CD14-positive monocyte (primary cell): ENCODE results near the gene DTL. TPM values are rescaled to one million over a fixed set of nuclear protein-coding genes. Genes with fewer than 3 reads are reported as not detected.

Experiments
- DNase-seq, 3 donors: peaks; one replicate each; pipeline ENCODE4 v3.0.0-alpha.2; 2011 to 2022
- H2AFZ ChIP-seq: 2 replicates; pipeline ENCODE4 v1.6.0; 2012; ENCODE audit warnings: mild to moderate bottlenecking, low read depth, low read length, inconsistent platforms; ENCODE audit not compliant: insufficient read depth, poor library complexity, severe bottlenecking
- H3K27ac ChIP-seq, 2 donors: 1 replicate in 1 of 2; 2 replicates in 1 of 2; pipeline ENCODE4 v1.5.1; 2012 to 2013; ENCODE audit warnings: low read length in 2 of 2, control low read depth in 1 of 2, inconsistent platforms in 1 of 2, low read depth in 1 of 2, mild to moderate bottlenecking in 1 of 2
- H3K27me3 ChIP-seq, 2 donors: one replicate each; pipeline versions ENCODE4 v1.6.0 to v1.6.1; 2011 to 2013; ENCODE audit warnings: low read length in 2 of 2; ENCODE audit not compliant: control insufficient read depth in 2 of 2, insufficient read depth in 2 of 2
- H3K36me3 ChIP-seq, 2 donors: replicated peaks in 1 of 2; 1 replicate in 1 of 2; 2 replicates in 1 of 2; pipeline versions ENCODE4 v1.5.1 to v1.6.1; 2012 to 2013; ENCODE audit warnings: low read length in 2 of 2, control low read depth in 1 of 2, inconsistent platforms in 1 of 2, mild to moderate bottlenecking in 1 of 2; ENCODE audit not compliant: insufficient read depth in 2 of 2, control insufficient read depth in 1 of 2
- H3K4me1 ChIP-seq, 2 donors: 1 replicate in 1 of 2; 2 replicates in 1 of 2; pipeline versions ENCODE4 v1.5.1 to v1.6.1; 2012 to 2013; ENCODE audit warnings: low read length in 2 of 2, control low read depth in 1 of 2, inconsistent platforms in 1 of 2, mild to moderate bottlenecking in 1 of 2, moderate library complexity in 1 of 2; ENCODE audit not compliant: insufficient read depth in 2 of 2, control insufficient read depth in 1 of 2
- H3K4me2 ChIP-seq: replicated peaks from 2 replicates; pipeline ENCODE3; 2012; ENCODE audit warnings: low read length, moderate library complexity, mild to moderate bottlenecking; ENCODE audit not compliant: poor library complexity, severe bottlenecking; ENCODE audit errors: extremely low read depth
- H3K4me3 ChIP-seq, 3 experiments: fragments of 200-600 bp in 1 of 3; sonication (generic) in 1 of 3; replicated peaks in 1 of 3; 1 replicate in 2 of 3; 2 replicates in 1 of 3; pipeline ENCODE4 v1.5.1; 2011 to 2013; ENCODE audit warnings: low read length in 3 of 3, mild to moderate bottlenecking in 3 of 3, control low read depth in 2 of 3, low read depth in 2 of 3, inconsistent platforms in 1 of 3, moderate library complexity in 1 of 3
- H3K79me2 ChIP-seq: 2 replicates; pipeline ENCODE4 v1.6.0; 2012; ENCODE audit warnings: mild to moderate bottlenecking, control low read depth, inconsistent platforms, low read length, moderate library complexity; ENCODE audit not compliant: insufficient read depth
- H3K9ac ChIP-seq: 2 replicates; pipeline ENCODE4 v1.6.0; 2017; ENCODE audit warnings: low read length, mild to moderate bottlenecking; ENCODE audit not compliant: insufficient read depth, poor library complexity, severe bottlenecking
- H3K9me3 ChIP-seq, 2 donors: replicated peaks in 1 of 2; 1 replicate in 1 of 2; 2 replicates in 1 of 2; pipeline versions ENCODE4 v1.5.1 to v1.6.1; 2012 to 2013; ENCODE audit warnings: low read length in 2 of 2, control low read depth in 1 of 2; ENCODE audit not compliant: control insufficient read depth in 1 of 2, insufficient read depth in 1 of 2
- H4K20me1 ChIP-seq: 2 replicates; pipeline ENCODE4 v1.6.0; 2012; ENCODE audit warnings: mild to moderate bottlenecking, low read length, control low read depth, moderate library complexity; ENCODE audit not compliant: insufficient read depth
- H3K27ac Mint-ChIP-seq, 7 donors: one replicate each; pipeline ENCODE4 v1.8.0; 2020; ENCODE audit warnings: mild to moderate bottlenecking in 7 of 7, mixed read lengths in 7 of 7, moderate library complexity in 6 of 7, inconsistent platforms in 2 of 7
- H3K27me3 Mint-ChIP-seq, 3 donors: one replicate each; pipeline ENCODE4 v1.8.0; 2021 to 2022; ENCODE audit warnings: low read depth in 3 of 3, mild to moderate bottlenecking in 3 of 3, mixed read lengths in 3 of 3, moderate library complexity in 3 of 3, inconsistent platforms in 1 of 3
- H3K36me3 Mint-ChIP-seq, 2 donors: one replicate each; pipeline ENCODE4 v1.8.0; 2020; ENCODE audit warnings: mixed read lengths in 2 of 2, inconsistent platforms in 1 of 2, mild to moderate bottlenecking in 1 of 2
- H3K4me1 Mint-ChIP-seq: one replicate; pipeline ENCODE4 v1.8.0; 2020; ENCODE audit warnings: mild to moderate bottlenecking, mixed read lengths
- H3K4me3 Mint-ChIP-seq, 2 donors: one replicate each; pipeline ENCODE4 v1.8.0; 2020; ENCODE audit warnings: mild to moderate bottlenecking in 2 of 2, mixed read lengths in 2 of 2, moderate library complexity in 1 of 2
- H3K9me3 Mint-ChIP-seq, 7 donors: one replicate each; pipeline ENCODE4 v1.8.0; 2020 to 2022; ENCODE audit warnings: mixed read lengths in 7 of 7, mild to moderate bottlenecking in 6 of 7, moderate library complexity in 6 of 7, inconsistent platforms in 2 of 7
- CTCF ChIP-seq: fragments of 200-600 bp; IDR thresholded peaks from one replicate; pipeline ENCODE4 v1.8.0; 2022; ENCODE audit warnings: antibody characterized with exemption, mild to moderate bottlenecking
- WGBS: methylation state at CpG from one replicate; pipeline ENCODE4 v1.1.5; 2013; ENCODE audit warnings: missing lambda C conversion rate; ENCODE audit not compliant: insufficient coverage; 5-methylcytosine and 5-hydroxymethylcytosine counted together
- intact Hi-C, 2 donors: fragments of 100-400 bp; cut with micrococcal nuclease; formaldehyde crosslinking; loops; one replicate each; pipeline versions ENCODE4 v1.15.0 to v1.15.1; 2023
- polyA plus RNA-seq, 3 donors: library from polyadenylated mRNA; depleted of rRNA in 1 of 3; unstranded in 2 of 3; stranded (reverse) in 1 of 3; fragments of 300-500 nt in 2 of 3; fragments of >200 nt in 1 of 3; fragmentation: Illumina TruSeq in 2 of 3; gene quantifications; 1 replicate in 2 of 3; 2 replicates in 1 of 3; pipeline ENCODE4 v1.2.3, GENCODE V29; 2012 to 2021

DTL gene
- polyA plus RNA-seq, 3 donors, result not detected

GRCh38 chr1:212045981-212046380 lies 10.4 kb downstream of the DTL start:
- 100% methylated on average over 2 of the region's 2 CpGs for WGBS
- intact Hi-C loops, result no loop called here
- H4K20me1 ChIP-seq, result no peaks in the 10 kb centered on the region
- H3K4me3 ChIP-seq, result no peak overlapping the region
- Mint-ChIP-seq H3K36me3 (peaks cover 19 to 37% of the 10 kb centered on the region in 2 donors), H3K27me3 (no peaks in the 10 kb centered on the region), H3K4me3 (no peak overlapping the region), H3K27ac (peak overlapping the region in 1 of 7 donors; percentile 49), H3K9me3 (no peaks in the 10 kb centered on the region), H3K4me1 (peaks cover 4% of the 10 kb centered on the region)
- DNase-seq, result no peak
- H3K9me3 ChIP-seq, result no peaks in the 10 kb centered on the region
- H3K9ac ChIP-seq, result no peak overlapping the region
- peaks cover 40% of the 10 kb centered on the region for H3K79me2 ChIP-seq
- peaks cover 0 to 1% of the 10 kb centered on the region in 2 donors for H3K4me1 ChIP-seq
- TF ChIP-seq CTCF, result no peak
- H3K4me2 ChIP-seq, result no peak overlapping the region
- H3K27me3 ChIP-seq, result no peaks in the 10 kb centered on the region
- H3K27ac ChIP-seq, result no peak overlapping the region
- H3K36me3 ChIP-seq, result peaks cover 7 to 54% of the 10 kb centered on the region in 2 donors
- H2AFZ ChIP-seq, result no peak overlapping the region

GRCh38 chr1:212053993-212054392 lies 18.4 kb downstream of the DTL start:
- Histone ChIP-seq H4K20me1 (no peaks in the 10 kb centered on the region), H3K4me1 (no peaks in the 10 kb centered on the region), H3K4me3 (no peak overlapping the region), H3K36me3 (peaks cover 9 to 56% of the 10 kb centered on the region in 2 donors), H3K27me3 (no peaks in the 10 kb centered on the region), H3K79me2 (no peaks in the 10 kb centered on the region), H3K9me3 (peaks cover 0 to 4% of the 10 kb centered on the region in 2 donors), H3K9ac (no peak overlapping the region), H3K4me2 (no peak overlapping the region), H2AFZ (no peak overlapping the region), H3K27ac (no peak overlapping the region)
- peaks cover 40 to 72% of the 10 kb centered on the region in 2 donors for H3K36me3 Mint-ChIP-seq
- no peak for TF ChIP-seq CTCF
- H3K27ac Mint-ChIP-seq, result peak overlapping the region in 2 of 7 donors; percentile 50 to 70
- H3K27me3 Mint-ChIP-seq, result no peaks in the 10 kb centered on the region
- H3K4me1 Mint-ChIP-seq, result no peaks in the 10 kb centered on the region
- peaks cover 0 to 8% (median 3%) of the 10 kb centered on the region in 7 donors for H3K9me3 Mint-ChIP-seq
- DNase-seq, result no peak
- no peak overlapping the region for H3K4me3 Mint-ChIP-seq
- WGBS, result 88% methylated on average over 1 of the region's 1 CpG
- intact Hi-C loops, result no loop called here
